Measurements from ENCODE around the gene VDAC1.
A peak's percentile ranks its signal among the peaks of the same experiment; 100 is the strongest.
"Not testable (repeated sequence)": the region's sequence is repeated elsewhere in the genome, so short reads cannot be mapped to it uniquely, and the experiment has no call there.

VDAC1 gene

DNA sequence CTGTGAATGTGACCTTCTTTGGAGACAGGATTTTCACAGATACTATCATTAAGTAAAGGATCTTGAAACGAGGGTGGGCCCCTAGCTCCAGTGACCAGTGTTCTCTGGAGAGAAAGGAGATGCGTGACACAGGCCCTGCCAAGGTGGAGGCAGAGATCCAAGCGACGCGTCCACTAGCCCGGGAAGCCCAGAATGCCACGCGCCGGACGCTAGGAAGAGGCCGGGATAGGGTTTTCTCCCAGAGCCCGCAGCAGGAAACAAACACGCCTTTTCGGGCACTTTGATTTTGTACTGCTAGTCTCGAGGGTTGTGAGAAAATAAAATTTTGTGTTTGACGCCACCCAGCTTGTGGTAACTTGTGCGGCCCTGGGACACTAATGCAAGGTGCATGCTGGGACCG is 29.6 kb upstream of the VDAC1 start:
- H3K36me3 Mint-ChIP-seq: no peaks in the 10 kb centered on the region
- no peaks in the 10 kb centered on the region for H3K9me3 Mint-ChIP-seq
- H3K27ac Mint-ChIP-seq: no peak overlapping the region
- H3K4me3 Mint-ChIP-seq: no peak overlapping the region
- no peak for DNase-seq
- peaks cover 9% of the 10 kb centered on the region for H3K4me1 Mint-ChIP-seq
- CTCF ChIA-PET: interaction anchor here (1.2 to 20.2 kb wide), 2 partner anchors 55 to 111 kb away, joined by 3 to 743 read pairs; no protein-coding TSS in a partner anchor
- H3K27me3 Mint-ChIP-seq: peaks cover 5% of the 10 kb centered on the region

DNA sequence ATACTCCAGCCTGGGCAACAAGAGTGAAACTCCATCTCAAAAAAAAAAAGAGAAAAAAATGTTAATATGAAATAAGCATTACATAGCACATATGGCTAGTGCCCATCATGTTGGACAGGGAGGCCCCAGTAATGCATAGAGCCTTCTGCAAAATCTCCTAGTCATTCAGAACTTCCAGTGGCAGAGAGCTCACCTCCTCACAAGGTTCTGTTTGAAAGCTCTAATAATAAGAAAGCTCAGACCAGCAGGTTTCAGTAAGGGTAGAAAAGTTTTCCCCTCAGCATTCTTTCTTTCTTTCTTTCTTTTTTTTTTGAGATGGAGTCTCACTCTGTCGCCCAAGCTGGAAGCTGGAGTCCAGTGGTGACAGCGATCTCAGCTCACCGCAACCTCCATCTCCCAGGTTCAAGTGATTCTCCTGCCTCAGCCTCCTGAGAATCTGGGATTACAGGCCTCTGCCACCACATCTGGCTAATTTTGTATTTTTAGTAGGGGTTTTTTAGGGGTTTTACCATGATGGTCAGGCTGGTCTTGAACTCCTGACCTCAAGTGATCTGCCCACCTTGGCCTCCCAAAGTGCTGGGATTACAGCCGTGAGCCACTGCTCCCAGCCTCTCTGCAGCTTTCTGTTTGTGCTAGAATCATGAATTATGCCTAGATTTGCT is 25.7 kb upstream of the VDAC1 start:
- H3K27me3 Mint-ChIP-seq: peaks cover 28% of the 10 kb centered on the region
- CTCF ChIA-PET: interaction anchor here (2.9 to 20.2 kb wide), 2 partner anchors 9 to 115 kb away, joined by 14 to 743 read pairs; no protein-coding TSS in a partner anchor
- not testable (repeated sequence) for H3K4me3 Mint-ChIP-seq, H3K27ac Mint-ChIP-seq, H3K36me3 Mint-ChIP-seq, H3K9me3 Mint-ChIP-seq, H3K4me1 Mint-ChIP-seq, DNase-seq

DNA sequence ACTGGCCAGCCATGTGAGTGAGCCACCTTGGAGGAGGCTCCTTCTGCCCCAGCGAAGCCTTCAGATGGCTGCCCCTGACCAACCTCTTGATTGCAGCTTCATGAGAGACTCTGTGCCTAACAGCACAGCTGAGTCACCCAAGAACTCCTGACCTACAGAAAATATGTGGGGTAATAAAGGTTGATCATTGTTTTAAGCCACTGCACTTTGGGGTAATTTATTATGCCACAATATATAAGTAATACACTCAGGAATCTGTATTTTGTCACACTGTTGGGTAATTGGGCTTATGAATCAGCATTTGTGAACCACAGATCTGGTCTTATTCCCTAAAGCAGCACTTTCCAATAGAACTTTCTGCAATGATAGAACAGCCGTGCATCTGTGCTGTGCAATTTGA is 24.4 kb upstream of the VDAC1 start:
- Mint-ChIP-seq H3K4me3 (no peak overlapping the region), H3K9me3 (no peaks in the 10 kb centered on the region), H3K4me1 (no peaks in the 10 kb centered on the region), H3K27ac (no peak overlapping the region), H3K36me3 (no peaks in the 10 kb centered on the region), H3K27me3 (peaks cover 33% of the 10 kb centered on the region)
- DNase-seq: no peak
- CTCF ChIA-PET: interaction anchor here (2.9 kb wide), 1 partner anchor 11 kb away, joined by 14 read pairs; no protein-coding TSS in a partner anchor

DNA sequence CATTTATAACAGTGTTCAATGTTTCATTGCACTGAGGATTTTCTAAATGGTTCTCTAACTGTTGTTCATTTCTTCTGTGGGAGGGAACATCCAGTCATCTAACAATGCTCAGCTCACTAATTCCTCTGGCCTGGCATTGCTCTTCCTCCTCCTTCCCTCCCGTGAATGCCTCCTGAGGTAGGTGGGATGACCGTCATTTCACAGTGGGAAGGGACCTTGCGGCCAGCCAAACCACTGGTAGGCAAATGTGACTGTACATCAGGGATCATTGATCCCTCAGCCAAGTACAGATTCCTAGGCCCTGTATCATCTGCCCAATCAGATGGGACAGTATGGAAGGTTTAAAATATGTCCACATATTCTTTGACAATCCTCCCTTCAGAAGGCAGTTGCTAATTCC is 23.7 kb upstream of the VDAC1 start:
- no peak overlapping the region for H3K4me3 Mint-ChIP-seq

GRCh38 chr5:134027288-134027615 is 22.5 kb upstream of the VDAC1 start:
- Mint-ChIP-seq H3K4me3 (no peak overlapping the region), H3K27ac (no peak overlapping the region), H3K27me3 (peaks cover 36% of the 10 kb centered on the region), H3K9me3 (no peaks in the 10 kb centered on the region), H3K4me1 (no peaks in the 10 kb centered on the region), H3K36me3 (no peaks in the 10 kb centered on the region)
- no peak for DNase-seq
- CTCF ChIA-PET: interaction anchor here (0.8 to 2.6 kb wide), 11 partner anchors 9 to 195 kb away, joined by 3 to 19 read pairs (median 5); no protein-coding TSS in a partner anchor

More for the DNA sequence above, 23.7 kb upstream of the VDAC1 start:
- H3K27me3 Mint-ChIP-seq: peaks cover 36% of the 10 kb centered on the region
- CTCF ChIA-PET: interaction anchor here (2.9 kb wide), 1 partner anchor 11 kb away, joined by 14 read pairs; no protein-coding TSS in a partner anchor
- H3K4me1 Mint-ChIP-seq: no peaks in the 10 kb centered on the region
- no peak for DNase-seq
- no peaks in the 10 kb centered on the region for H3K36me3 Mint-ChIP-seq
- no peaks in the 10 kb centered on the region for H3K9me3 Mint-ChIP-seq
- H3K27ac Mint-ChIP-seq: no peak overlapping the region

DNA sequence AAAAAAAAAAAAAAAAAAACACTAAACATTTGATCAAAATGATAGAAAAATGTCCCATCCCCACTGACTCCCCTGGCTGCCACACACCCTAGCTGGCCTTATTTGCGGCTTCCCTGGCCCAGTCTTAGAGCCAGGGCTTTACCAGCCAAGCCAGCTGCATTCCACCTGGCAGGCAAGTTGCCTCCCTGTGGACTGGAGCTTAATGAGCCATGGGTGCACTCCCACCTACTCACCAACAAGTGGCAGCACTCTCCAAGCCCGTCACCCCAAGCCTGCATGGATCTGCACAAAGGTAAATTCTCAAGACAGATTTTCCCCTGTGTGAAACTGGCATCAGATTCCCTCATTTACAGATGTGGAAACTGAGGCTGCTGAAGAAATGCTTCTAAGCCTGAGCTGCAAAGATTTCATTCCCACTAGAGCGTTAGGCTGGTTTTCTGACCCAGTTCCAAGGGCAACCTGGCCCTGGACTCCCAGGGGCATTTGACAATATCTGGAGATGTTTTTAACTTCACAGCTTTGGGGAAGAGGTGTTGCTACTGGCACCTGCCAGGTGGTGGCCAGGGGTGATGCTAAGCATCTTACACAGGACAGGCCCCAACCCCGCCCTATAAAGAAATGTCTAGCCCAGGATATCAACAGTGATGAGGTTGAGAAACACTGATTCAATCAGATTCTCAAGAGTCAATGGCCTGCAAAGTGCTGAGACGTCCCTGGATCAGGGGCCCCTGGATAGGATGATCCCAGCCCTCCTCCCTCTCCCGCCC is 21.9 kb upstream of the VDAC1 start:
- peak; percentile 73 for DNase-seq
- H3K27ac Mint-ChIP-seq: no peak overlapping the region
- no peaks in the 10 kb centered on the region for H3K36me3 Mint-ChIP-seq
- peaks cover 36% of the 10 kb centered on the region for H3K27me3 Mint-ChIP-seq
- no peaks in the 10 kb centered on the region for H3K9me3 Mint-ChIP-seq
- no peak overlapping the region for H3K4me3 Mint-ChIP-seq
- H3K4me1 Mint-ChIP-seq: no peaks in the 10 kb centered on the region
- CTCF ChIA-PET: interaction anchor here (0.6 to 2.6 kb wide), 23 partner anchors 8 to 263 kb away, joined by 3 to 19 read pairs (median 4); no protein-coding TSS in a partner anchor

DNA sequence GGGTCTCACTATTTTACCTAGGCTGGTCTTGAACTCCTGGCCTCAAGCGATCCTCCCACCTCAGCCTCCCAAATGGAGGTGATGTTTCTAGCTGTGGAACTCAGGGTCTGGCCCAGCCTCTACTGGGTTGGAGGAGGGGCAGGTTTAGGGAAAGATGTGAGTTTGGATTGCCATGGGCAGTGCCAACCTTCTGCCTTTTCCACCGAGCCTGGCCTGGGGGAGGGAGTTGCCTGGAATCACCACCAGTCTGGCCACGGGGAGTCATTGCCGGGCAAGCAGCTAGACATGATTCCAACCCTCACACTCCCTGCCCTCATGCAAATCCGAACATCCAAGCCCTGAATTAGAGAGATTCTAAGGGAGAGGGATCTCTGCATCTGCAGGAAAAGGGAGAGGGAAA is 21.0 kb upstream of the VDAC1 start:
- Mint-ChIP-seq H3K27me3 (peaks cover 41% of the 10 kb centered on the region), H3K27ac (no peak overlapping the region), H3K4me1 (no peaks in the 10 kb centered on the region), H3K4me3 (no peak overlapping the region), H3K36me3 (no peaks in the 10 kb centered on the region), H3K9me3 (no peaks in the 10 kb centered on the region)
- no peak for DNase-seq
- CTCF ChIA-PET: interaction anchor here (0.9 to 2.6 kb wide), 9 partner anchors 10 to 158 kb away, joined by 3 to 19 read pairs (median 5); no protein-coding TSS in a partner anchor

GRCh38 chr5:134024811-134025210 is 20.0 kb upstream of the VDAC1 start:
- no peak overlapping the region for H3K4me3 Mint-ChIP-seq

GRCh38 chr5:134022333-134022732 is 17.6 kb upstream of the VDAC1 start:
- no peak overlapping the region for H3K27ac Mint-ChIP-seq
- CTCF ChIA-PET: no interaction called here
- no peaks in the 10 kb centered on the region for H3K9me3 Mint-ChIP-seq
- no peak for DNase-seq
- H3K4me3 Mint-ChIP-seq: no peak overlapping the region
- no peaks in the 10 kb centered on the region for H3K4me1 Mint-ChIP-seq
- H3K27me3 Mint-ChIP-seq: peaks cover 53% of the 10 kb centered on the region
- no peaks in the 10 kb centered on the region for H3K36me3 Mint-ChIP-seq

More at GRCh38 chr5:134024811-134025210, 20.0 kb upstream of the VDAC1 start:
- H3K27ac Mint-ChIP-seq: no peak overlapping the region
- no peaks in the 10 kb centered on the region for H3K9me3 Mint-ChIP-seq
- CTCF ChIA-PET: interaction anchor here (0.6 to 2.6 kb wide), 4 partner anchors 15 to 159 kb away, joined by 3 to 19 read pairs (median 3); no protein-coding TSS in a partner anchor
- H3K36me3 Mint-ChIP-seq: no peaks in the 10 kb centered on the region
- H3K27me3 Mint-ChIP-seq: peaks cover 46% of the 10 kb centered on the region
- no peaks in the 10 kb centered on the region for H3K4me1 Mint-ChIP-seq
- DNase-seq: no peak

DNA sequence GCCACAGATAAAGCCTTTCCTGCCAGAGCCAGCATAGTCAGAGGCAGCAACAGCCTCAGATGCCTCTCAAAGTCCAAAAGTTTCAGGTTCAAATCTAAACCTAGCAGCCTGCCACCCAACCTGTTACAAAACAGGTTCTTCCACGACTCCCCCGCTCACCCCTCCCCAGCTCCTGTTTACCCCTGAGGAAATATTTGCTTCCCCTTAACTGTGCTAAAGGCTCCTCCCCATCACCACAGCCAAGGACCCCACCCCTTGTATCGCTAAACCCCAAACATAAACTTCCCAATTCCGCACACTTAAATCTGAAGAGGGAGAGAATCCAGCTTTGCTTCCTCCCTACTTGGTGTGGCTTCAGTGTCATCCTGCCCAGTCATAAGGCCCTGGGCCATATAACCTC is 15.4 kb upstream of the VDAC1 start:
- no peak for DNase-seq
- Mint-ChIP-seq H3K27me3 (peaks cover 40% of the 10 kb centered on the region), H3K36me3 (no peaks in the 10 kb centered on the region), H3K9me3 (no peaks in the 10 kb centered on the region), H3K4me1 (no peaks in the 10 kb centered on the region), H3K27ac (no peak overlapping the region), H3K4me3 (no peak overlapping the region)
- CTCF ChIA-PET: interaction anchor here (0.6 kb wide), 1 partner anchor 13 kb away, joined by 3 read pairs; no protein-coding TSS in a partner anchor

GRCh38 chr5:134019636-134020035 is 14.9 kb upstream of the VDAC1 start:
- Mint-ChIP-seq H3K27ac (no peak overlapping the region), H3K36me3 (no peaks in the 10 kb centered on the region), H3K27me3 (peaks cover 35% of the 10 kb centered on the region), H3K4me3 (no peak overlapping the region), H3K4me1 (no peaks in the 10 kb centered on the region), H3K9me3 (no peaks in the 10 kb centered on the region)
- no peak for DNase-seq
- CTCF ChIA-PET: interaction anchor here (0.6 kb wide), 1 partner anchor 13 kb away, joined by 3 read pairs; no protein-coding TSS in a partner anchor

- CTCF ChIA-PET: interaction anchor here (1.0 to 1.5 kb wide), 2 partner anchors 8 to 22 kb away, joined by 3 read pairs; no protein-coding TSS in a partner anchor
- no peak overlapping the region for H3K27ac Mint-ChIP-seq
Measured at GRCh38 chr5:134018986-134019316, 14.2 kb upstream of the VDAC1 start.

GRCh38 chr5:134018154-134018985 is 13.6 kb upstream of the VDAC1 start:
- Mint-ChIP-seq H3K27ac (no peak overlapping the region), H3K27me3 (peaks cover 40% of the 10 kb centered on the region), H3K4me1 (no peaks in the 10 kb centered on the region), H3K4me3 (no peak overlapping the region), H3K36me3 (no peaks in the 10 kb centered on the region), H3K9me3 (no peaks in the 10 kb centered on the region)
- CTCF ChIA-PET: interaction anchor here (1.0 to 1.7 kb wide), 3 partner anchors 8 to 21 kb away, joined by 3 to 4 read pairs (median 3); no protein-coding TSS in a partner anchor
- no peak for DNase-seq

More at GRCh38 chr5:134018986-134019316, 14.2 kb upstream of the VDAC1 start:
- H3K9me3 Mint-ChIP-seq: no peaks in the 10 kb centered on the region
- H3K4me3 Mint-ChIP-seq: no peak overlapping the region
- H3K36me3 Mint-ChIP-seq: no peaks in the 10 kb centered on the region
- no peak for DNase-seq
- peaks cover 35% of the 10 kb centered on the region for H3K27me3 Mint-ChIP-seq
- no peaks in the 10 kb centered on the region for H3K4me1 Mint-ChIP-seq

Measured in activated naive CD4-positive, alpha-beta T cell treated with anti-CD3 and anti-CD28 coated beads, Interleukin-2, amount 10 ng/mL, durations not matched to agents 7 days and 5 days (primary cell).